GM21737 (cell line): ENCODE results near the gene AKAP7.

Source experiments
- ATAC-seq: cut with Tn5 transposase; IDR thresholded peaks from one replicate; pipeline ENCODE4 v1.9.1; 2021; ENCODE audit warnings: mild to moderate bottlenecking, moderate library complexity; ENCODE audit not compliant: unreplicated experiment

Gene AKAP7

GRCh38 chr6:131132360-131132759 is 2.9 kb upstream of the AKAP7 start:
- ATAC-seq: no peak

DNA sequence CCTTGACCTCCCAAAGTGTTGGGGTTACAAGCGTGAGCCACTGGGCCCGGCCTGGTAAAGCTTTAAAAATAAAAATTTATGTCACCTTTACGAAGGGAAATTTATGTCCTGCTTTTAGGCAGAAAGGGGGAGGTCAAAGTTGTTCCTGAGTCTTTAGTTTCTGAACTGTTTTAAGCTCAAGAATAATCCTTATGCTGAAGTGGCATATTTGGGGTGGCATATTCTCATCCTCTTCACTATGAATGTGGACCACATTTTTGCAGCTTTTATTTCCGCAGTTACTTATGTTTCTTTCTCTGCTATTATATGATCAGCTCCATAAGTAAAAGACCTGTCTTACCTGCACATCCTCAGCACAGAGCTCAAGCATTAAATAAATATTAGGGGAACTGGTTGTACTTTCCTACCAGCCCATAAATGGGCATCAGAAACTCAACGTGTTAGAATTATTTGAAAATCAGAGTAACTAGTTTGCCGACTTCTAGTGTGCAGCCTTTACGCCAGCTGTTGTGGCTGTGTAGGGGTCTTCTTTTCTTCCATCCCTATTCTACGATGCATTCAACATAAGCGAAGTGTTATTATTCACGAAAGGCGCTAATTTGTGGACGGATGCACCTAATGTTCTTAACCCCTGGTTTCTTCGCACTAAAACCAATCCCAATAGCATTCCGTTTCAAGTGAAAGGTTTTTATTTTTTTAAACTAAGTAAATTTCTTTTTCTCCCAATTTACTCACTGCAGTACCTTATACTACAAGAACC is 867 bp upstream of the AKAP7 start:
- no peak for ATAC-seq

- ATAC-seq: no peak
Measured at GRCh38 chr6:131134980-131135243, 355 bp upstream of the AKAP7 start.

DNA sequence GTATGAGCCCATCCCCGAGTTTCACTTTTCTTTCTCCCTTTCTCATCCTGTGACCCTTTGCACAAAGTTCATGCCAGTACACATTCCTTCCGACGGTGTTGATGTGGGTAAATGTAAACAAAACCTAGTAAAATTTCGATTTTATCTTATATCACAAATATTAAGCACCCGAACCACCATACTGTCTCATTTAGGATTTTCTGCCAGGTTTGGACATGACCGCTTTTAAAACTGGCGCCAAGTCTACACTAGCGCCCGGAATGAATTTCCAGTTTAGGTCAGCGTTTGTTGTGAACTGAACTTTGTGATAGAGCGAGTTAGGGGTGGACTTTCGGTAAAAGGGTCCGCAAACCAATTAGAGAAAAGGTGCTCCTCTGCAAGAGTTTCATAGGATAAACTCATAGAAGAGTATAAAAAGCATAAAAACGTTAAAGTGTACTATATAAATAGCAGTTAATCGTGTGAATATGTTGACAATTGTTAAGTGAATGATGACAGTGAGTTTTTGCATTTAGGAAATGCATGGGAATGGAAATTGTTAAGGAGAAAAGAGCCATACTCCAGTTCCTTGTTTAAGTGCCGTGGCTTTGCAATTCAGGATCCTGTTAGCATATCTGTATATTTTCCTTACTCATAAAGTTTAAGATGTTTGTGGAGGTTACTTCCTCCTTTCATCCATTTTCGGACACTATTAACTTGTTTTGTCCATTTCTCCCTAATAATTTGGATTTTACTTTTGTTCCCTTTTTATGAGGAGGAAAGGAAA is 937 bp downstream of the AKAP7 start:
- no peak for ATAC-seq

GRCh38 chr6:131139599-131139998 is 4.3 kb downstream of the AKAP7 start:
- no peak for ATAC-seq

GRCh38 chr6:131143319-131143718 is 8.1 kb downstream of the AKAP7 start:
- ATAC-seq: no peak

GRCh38 chr6:131146865-131147264 is 11.6 kb downstream of the AKAP7 start:
- no peak for ATAC-seq

DNA sequence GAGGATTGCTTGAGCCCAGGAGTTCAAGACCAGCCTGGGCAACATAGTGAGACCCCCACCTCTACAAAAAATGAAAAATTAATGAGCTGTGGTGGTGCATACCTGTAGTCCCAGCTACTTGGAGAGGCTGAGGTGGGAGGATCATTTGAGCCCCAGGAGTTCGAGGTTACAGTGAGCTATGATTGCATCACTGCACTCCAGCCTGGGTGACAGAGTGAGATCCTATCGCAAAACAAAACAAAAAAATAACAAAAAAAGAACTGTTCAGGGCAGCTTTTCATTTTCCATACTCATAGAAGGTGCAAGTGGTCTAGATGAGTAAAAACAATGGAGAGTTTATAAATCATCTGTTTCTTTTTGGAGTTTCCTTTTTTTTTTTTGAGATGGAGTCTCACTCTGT is 21.1 kb downstream of the AKAP7 start:
- ATAC-seq: no peak

GRCh38 chr6:131159578-131159977 is 24.3 kb downstream of the AKAP7 start:
- no peak for ATAC-seq

DNA sequence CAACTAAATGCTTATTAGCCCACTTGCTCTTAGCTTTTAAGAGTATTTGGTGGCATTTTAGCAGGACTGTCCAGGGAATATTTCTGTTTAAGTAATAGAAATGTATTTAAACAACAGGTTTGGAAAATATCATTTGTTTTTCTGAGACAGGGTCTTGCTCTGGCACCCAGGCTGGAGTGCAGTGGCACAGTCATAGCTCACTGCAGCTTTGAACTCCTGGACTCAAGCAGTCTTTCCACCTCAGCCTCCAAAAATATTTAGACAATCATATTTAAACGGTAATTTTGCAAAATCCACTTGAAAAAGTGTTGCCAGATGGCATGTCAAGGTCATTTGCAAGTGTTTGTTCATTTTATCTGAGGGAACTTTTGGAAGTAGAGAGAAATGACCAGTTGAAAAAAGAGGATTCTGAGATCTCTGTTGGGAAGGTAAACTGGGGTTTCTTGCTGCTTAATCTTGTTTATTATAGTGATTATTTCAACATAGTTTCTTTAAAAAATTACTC is 25.0 kb downstream of the AKAP7 start:
- ATAC-seq: no peak

GRCh38 chr6:131161987-131162386 is 26.7 kb downstream of the AKAP7 start:
- ATAC-seq: no peak

- no peak for ATAC-seq
Measured at GRCh38 chr6:131163886-131164285, 28.6 kb downstream of the AKAP7 start.

DNA sequence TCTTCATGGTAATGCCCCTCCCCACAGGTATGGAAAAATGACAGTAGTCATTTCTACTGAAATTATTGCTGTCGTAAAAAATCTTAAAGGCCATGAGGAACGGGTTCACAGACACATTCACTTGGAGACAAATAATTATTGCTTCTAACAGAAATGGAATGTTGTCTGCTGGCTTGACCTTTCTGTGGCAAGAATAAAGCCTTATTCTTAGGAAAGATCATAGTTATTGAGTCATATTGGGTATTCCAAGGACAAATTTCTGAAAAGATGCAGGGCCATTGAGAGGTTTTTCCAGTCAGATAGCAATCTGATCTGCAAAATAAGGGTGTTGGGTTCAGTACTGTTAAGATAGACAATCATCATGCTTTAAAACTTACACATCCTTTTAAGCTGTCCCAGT is 29.2 kb downstream of the AKAP7 start:
- no peak for ATAC-seq

DNA sequence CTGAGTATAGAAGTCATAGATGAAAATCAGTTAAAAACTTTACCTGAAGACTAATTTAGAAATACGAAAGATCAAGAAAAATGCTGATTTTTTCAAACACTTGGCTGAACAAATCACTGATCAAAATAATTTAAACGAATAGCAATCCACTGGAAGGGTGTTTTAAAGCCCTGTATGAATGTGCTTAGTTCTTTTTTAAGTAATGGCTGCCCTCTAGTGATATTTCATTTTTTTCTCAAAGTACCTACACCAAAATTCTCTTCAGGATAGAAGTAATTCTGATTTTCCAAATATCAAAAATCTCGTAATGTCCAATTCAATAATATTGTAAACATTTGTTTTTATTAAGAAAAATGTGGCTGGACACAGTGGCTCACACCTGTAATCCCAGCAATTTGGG is 32.5 kb downstream of the AKAP7 start:
- ATAC-seq: no peak

DNA sequence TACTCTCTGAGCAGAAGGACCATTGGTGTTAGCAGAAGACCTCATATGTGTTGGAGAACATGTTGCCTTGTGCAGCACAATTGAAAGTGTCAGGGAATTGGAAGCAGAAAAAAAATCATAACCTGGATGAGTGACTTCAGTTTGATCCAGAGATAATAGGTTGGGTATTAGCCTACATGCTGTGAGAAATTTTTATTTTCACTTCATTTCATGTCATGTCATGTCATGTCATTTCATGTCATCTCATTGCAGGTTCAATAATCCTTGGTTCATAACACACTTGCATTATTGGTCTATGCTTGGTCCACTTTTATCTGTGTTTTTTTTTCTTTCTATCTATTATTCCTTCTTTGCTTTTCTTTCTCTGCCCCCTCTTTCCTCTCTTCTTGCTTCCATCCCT is 34.3 kb downstream of the AKAP7 start:
- no peak for ATAC-seq

- no peak for ATAC-seq
Measured at GRCh38 chr6:131172222-131172621, 37.0 kb downstream of the AKAP7 start.

DNA sequence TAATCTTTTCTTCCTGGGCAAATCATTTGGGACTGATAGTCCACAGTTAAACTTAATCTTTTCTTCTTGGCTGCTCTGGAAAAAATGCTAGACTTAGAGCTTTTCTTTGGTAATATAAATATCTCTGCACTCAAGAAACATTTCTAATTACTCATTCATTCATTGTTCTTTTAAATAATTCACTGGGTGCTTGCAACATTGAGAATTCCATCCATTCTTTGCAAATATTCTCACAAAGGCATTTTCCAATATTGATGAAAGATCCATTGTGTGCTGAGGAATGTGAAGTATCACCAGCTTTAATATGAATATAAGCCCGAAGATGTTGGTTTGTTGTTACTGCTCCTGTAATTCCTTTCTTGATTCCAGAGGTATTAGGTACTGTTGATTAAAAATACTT is 38.4 kb downstream of the AKAP7 start:
- ATAC-seq: no peak

DNA sequence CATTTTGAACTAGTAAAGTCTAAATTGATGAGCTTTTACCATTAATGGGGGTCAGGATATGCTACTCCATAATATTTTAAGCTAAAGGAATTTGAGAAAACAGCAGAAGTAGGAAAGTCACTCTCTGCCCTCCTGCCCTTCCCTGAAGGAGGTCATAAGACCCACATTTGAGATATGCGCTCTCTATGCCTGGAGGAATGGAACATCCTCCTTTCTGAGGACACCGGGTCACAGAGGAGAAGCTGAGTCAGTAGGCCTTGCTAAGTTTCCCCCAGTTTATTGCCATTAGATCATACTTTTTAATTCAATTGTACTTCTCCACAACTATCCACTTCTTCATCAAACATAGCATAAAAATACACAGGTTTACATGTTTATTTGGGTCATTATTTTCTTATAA is 40.3 kb downstream of the AKAP7 start:
- ATAC-seq: no peak

- ATAC-seq: no peak
Measured at GRCh38 chr6:131177996-131178395, 42.7 kb downstream of the AKAP7 start.

GRCh38 chr6:131182991-131183425 is 47.7 kb downstream of the AKAP7 start:
- peak; percentile 64 for ATAC-seq

DNA sequence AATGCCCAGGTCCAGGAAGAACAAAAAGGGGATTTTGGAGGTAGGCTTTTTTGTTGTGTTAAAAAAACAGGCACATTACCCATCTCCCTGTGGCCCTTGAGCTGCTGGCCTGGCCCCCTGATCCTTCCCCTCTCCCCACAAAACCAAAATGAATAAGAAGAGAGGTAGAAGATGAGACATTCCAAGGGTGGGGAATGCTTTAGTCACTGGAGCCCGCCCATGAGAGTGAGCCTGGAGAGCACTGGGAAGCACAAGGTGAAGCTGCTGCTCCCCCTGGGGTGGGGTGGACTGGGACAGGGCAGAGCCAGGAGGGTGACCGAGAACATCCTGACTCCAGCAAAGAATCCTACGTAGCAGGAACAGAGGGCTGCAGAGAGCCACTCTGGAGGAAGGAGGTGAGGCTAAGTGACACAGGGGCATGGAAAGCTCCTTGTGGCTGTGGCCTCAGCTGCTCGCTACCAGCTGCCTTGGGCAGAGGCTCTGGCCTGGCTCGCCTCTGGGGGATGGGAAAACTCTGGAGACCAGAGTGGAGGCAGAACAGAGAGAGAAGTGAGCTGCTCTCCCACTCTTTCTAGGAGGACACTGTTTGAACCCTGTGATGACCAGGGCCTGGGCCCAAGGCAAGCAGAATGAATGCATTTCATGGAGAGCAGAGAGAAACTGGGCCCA is 48.3 kb downstream of the AKAP7 start:
- ATAC-seq: no peak

DNA sequence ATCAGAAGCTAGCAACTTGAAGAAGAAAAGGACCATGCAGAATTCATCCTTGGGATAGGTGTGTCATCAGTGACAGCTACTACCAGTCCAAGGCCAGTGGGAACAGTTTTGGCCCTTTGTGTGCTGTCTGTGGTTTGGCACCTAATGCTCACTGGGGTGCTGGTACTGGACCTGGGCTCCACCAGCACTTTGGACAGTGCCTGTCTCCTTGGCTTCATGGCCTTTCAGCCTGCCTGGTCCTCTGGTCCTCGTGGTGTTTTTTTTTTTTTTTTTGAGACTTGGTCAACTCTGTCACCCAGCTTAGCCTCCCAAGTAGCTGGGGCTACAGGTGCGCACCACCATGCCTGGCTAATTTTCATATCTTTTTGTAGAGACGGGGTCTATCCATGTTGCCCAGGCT is 56.3 kb downstream of the AKAP7 start:
- ATAC-seq: no peak
